ENCODE measurements around the gene DNM1. TPM values are rescaled to one million over a fixed set of nuclear protein-coding genes. Genes with fewer than 3 reads are reported as not detected.
A peak's percentile ranks its signal among the peaks of the same experiment; 100 is the strongest.

The DNM1 gene
- total RNA-seq, 1 experiment from 2014 or later: 2.0 TPM

DNA sequence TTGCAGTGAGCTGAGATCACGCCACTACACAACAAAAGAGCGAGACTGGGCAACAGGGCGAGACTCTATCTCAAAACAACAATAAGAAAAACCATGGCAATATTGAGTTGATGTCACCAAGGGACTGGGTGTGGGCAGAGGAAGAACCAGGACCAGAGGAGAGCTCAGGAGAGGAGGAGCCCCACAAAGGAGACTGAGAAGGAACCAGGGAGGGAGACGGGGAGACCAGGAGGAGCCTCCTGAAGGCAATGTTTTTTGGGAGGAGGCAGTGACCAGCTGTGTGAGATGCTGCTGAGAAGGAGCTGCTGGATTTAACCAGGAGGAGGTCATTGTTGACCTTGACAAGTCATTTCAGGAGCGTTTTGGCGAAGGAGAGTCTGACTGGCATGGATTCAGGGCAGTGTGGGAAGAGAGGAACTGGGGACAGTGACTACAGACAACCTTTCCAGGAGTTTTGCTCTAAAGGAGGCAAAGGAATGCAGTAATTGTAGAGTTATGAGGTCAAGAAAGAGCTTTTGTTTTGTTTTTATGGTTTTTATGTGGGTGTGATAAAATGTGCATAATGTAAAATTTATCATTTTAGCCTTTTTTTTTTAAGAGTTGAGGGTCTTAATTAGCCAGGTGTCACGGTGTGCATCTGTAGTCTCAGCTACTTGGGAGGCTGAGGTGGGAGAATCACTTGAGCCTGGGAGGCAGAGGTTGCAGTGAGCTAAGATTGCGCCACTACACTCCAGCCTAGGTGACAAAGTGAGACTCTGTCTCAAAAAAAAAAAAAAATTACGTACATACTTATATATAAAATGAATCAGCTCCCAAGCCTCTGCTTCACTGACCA lies 101.2 kb downstream of the DNM1 start:
- intact Hi-C loops (cut with micrococcal nuclease): no loop called here
- no TSS peak for BruUV-seq (replicated peaks)
- ChIA-PET CTCF (interaction anchor here (0.6 to 3.0 kb wide), 6 partner anchors 9 to 64 kb away, joined by 3 to 21 read pairs (median 6); no protein-coding TSS in a partner anchor), POLR2A (interaction anchor here (0.6 to 2.1 kb wide), 11 partner anchors 9 to 1498 kb away, joined by 3 to 11 read pairs (median 6); partner anchors contain the start of genes GOLGA2, ODF2, SWI5 and URM1)
- H3K9me3 Mint-ChIP-seq (ENCODE audit: unreplicated experiment): no peaks in the 10 kb centered on the region
- TF ChIP-seq, protein P1, sequence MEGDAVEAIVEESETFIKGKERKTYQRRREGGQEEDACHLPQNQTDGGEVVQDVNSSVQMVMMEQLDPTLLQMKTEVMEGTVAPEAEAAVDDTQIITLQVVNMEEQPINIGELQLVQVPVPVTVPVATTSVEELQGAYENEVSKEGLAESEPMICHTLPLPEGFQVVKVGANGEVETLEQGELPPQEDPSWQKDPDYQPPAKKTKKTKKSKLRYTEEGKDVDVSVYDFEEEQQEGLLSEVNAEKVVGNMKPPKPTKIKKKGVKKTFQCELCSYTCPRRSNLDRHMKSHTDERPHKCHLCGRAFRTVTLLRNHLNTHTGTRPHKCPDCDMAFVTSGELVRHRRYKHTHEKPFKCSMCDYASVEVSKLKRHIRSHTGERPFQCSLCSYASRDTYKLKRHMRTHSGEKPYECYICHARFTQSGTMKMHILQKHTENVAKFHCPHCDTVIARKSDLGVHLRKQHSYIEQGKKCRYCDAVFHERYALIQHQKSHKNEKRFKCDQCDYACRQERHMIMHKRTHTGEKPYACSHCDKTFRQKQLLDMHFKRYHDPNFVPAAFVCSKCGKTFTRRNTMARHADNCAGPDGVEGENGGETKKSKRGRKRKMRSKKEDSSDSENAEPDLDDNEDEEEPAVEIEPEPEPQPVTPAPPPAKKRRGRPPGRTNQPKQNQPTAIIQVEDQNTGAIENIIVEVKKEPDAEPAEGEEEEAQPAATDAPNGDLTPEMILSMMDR (IDR thresholded peaks at IDR 0.05; ENCODE audit: unreplicated experiment): no peak
- peaks cover 15% of the 10 kb centered on the region for H3K4me1 Mint-ChIP-seq (ENCODE audit: insufficient read depth, unreplicated experiment)
- no peak for DNase-seq (ENCODE audit: unreplicated experiment)
- no peaks in the 10 kb centered on the region for H3K27me3 Mint-ChIP-seq (ENCODE audit: insufficient read depth, unreplicated experiment)
- peaks cover 17% of the 10 kb centered on the region for H3K36me3 Mint-ChIP-seq (ENCODE audit: insufficient read depth, unreplicated experiment)
- H3K27ac Mint-ChIP-seq (ENCODE audit: low read depth, unreplicated experiment): peak overlapping the region; percentile 90
- no peak overlapping the region for H3K4me3 Mint-ChIP-seq (ENCODE audit: unreplicated experiment)

Small RNA genes within 50 kb of the gene (microRNA-seq; reads per million reads assigned to microRNA genes)
- gene MIR199B: not detected
- not detected for gene MIR3154

Other genes with a start within 250 kb of the DNM1 start
- 17.5 and 23.9 TPM in 2 replicates for gene EEIG1, start 222.4 kb upstream of the DNM1 start, total RNA-seq (2022)
- 15.8 and 17.1 TPM in 2 replicates for gene NAIF1, start 136.1 kb upstream of the DNM1 start, total RNA-seq (2022)
- 11.1 and 15.5 TPM in 2 replicates for gene SLC25A25, start 135.1 kb upstream of the DNM1 start, total RNA-seq (2022)
- gene PTGES2, start 75.7 kb upstream of the DNM1 start, total RNA-seq (2022): 114 and 130 TPM in 2 replicates
- 7.7 and 41.6 TPM in 2 replicates for gene LCN2, start 53.9 kb upstream of the DNM1 start, total RNA-seq (2022)
- gene BBLN, start 43.1 kb upstream of the DNM1 start, total RNA-seq (2022): 68.6 and 70.4 TPM in 2 replicates
- 133 and 151 TPM in 2 replicates for gene CIZ1, start 11.8 kb upstream of the DNM1 start, total RNA-seq (2022)
- 124 and 147 TPM in 2 replicates for gene GOLGA2, start 72.6 kb downstream of the DNM1 start, total RNA-seq (2022)
- 27.7 and 39.0 TPM in 2 replicates for gene SWI5, start 72.9 kb downstream of the DNM1 start, total RNA-seq (2022)
- 36.1 and 37.6 TPM in 2 replicates for gene TRUB2, start 119.1 kb downstream of the DNM1 start, total RNA-seq (2022)
- gene COQ4, start 119.5 kb downstream of the DNM1 start, total RNA-seq (2022): 57.1 and 58.9 TPM in 2 replicates
- 17.0 and 18.8 TPM in 2 replicates for gene SLC27A4, start 137.1 kb downstream of the DNM1 start, total RNA-seq (2022)
- gene URM1, start 168.0 kb downstream of the DNM1 start, total RNA-seq (2022): 56.8 and 57.7 TPM in 2 replicates
- 2.3 and 4.1 TPM in 2 replicates for gene CERCAM, start 217.5 kb downstream of the DNM1 start, total RNA-seq (2022)